GM18868 (cell line): Measurements from ENCODE around the gene XPO6.

Source experiments
- ATAC-seq: cut with Tn5 transposase; IDR thresholded peaks from one replicate; pipeline ENCODE4 v1.9.1; 2021; ENCODE audit warnings: mild to moderate bottlenecking, moderate library complexity; ENCODE audit not compliant: unreplicated experiment

Gene XPO6

GRCh38 chr16:28158136-28158535, 53.6 kb downstream of the XPO6 start:
- ATAC-seq: no peak

GRCh38 chr16:28156056-28156680, 55.6 kb downstream of the XPO6 start:
- ATAC-seq: no peak

- no peak for ATAC-seq
These were observed 56.5 kb downstream of the XPO6 start for GRCh38 chr16:28155293-28155692.

- no peak for ATAC-seq
These were observed 60.6 kb downstream of the XPO6 start for GRCh38 chr16:28151180-28151579.

GRCh38 chr16:28149011-28149888, 62.5 kb downstream of the XPO6 start:
- ATAC-seq: no peak

- ATAC-seq: no peak
These were observed 65.2 kb downstream of the XPO6 start for GRCh38 chr16:28146536-28146935.

GRCh38 chr16:28145796-28146195, 66.0 kb downstream of the XPO6 start:
- ATAC-seq: no peak

- peak; percentile 84 for ATAC-seq
These were observed 70.8 kb downstream of the XPO6 start for GRCh38 chr16:28140788-28141618.

GRCh38 chr16:28139530-28139929, 72.2 kb downstream of the XPO6 start:
- ATAC-seq: no peak

- no peak for ATAC-seq
These were observed 74.9 kb downstream of the XPO6 start for GRCh38 chr16:28136751-28137434.

GRCh38 chr16:28133666-28134065, 78.1 kb downstream of the XPO6 start:
- ATAC-seq: no peak

- no peak for ATAC-seq
These were observed 79.9 kb downstream of the XPO6 start for GRCh38 chr16:28131743-28132393.

- no peak for ATAC-seq
These were observed 80.6 kb downstream of the XPO6 start for GRCh38 chr16:28131181-28131580.

GRCh38 chr16:28130099-28131088, 81.4 kb downstream of the XPO6 start:
- no peak for ATAC-seq

GRCh38 chr16:28126684-28127620, 84.8 kb downstream of the XPO6 start:
- ATAC-seq: peak; percentile 71

GRCh38 chr16:28125592-28125991, 86.2 kb downstream of the XPO6 start:
- no peak for ATAC-seq

- no peak for ATAC-seq
These were observed 90.2 kb downstream of the XPO6 start for GRCh38 chr16:28121527-28121926.

GRCh38 chr16:28120754-28121153, 91.0 kb downstream of the XPO6 start:
- ATAC-seq: no peak
